ENCODE data around the gene RAPGEF1.

DNA sequence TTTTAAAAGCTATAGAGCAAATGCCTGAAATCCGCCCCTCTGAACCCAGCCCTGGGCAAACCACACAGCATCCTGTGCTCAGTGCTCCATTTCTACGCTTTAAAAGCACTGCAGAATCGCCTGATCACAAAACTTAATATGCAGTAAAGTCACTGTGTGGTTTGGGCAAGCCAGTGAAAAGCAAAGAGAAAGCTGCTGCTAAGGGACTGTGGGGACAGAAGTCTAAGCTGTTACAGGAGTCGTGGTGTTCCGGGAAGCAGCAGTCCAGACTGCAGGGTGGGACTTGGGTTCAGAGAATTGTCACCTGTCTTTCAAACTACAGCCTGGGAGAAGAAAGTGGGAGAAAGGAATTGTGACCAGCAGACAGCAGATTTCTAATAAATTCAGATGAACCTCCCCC is 8.2 kb downstream of the RAPGEF1 start:
- no peak for TF ChIP-seq CTCF (CRISPR knock-in tag; IDR thresholded peaks at IDR 0.05)
- TF ChIP-seq ZFX (CRISPR knock-in tag; IDR thresholded peaks at IDR 0.05; ENCODE audit: low read depth) = no peak
- TF ChIP-seq ZNF501 (CRISPR knock-in tag; IDR thresholded peaks at IDR 0.05) = 0 out of 2 replicates have a peak, but pooled peaks have one; percentile 41
- TF ChIP-seq, protein P1, sequence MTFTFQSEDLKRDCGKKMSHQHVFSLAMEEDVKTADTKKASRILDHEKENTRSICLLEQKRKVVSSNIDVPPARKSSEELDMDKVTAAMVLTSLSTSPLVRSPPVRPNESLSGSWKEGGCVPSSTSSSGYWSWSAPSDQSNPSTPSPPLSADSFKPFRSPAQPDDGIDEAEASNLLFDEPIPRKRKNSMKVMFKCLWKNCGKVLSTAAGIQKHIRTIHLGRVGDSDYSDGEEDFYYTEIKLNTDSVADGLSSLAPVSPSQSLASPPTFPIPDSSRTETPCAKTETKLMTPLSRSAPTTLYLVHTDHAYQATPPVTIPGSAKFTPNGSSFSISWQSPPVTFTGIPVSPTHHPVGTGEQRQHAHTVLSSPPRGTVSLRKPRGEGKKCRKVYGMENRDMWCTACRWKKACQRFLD (CRISPR knock-in tag; IDR thresholded peaks at IDR 0.05; ENCODE audit: borderline replicate concordance) = no peak
- TF ChIP-seq, protein P2, sequence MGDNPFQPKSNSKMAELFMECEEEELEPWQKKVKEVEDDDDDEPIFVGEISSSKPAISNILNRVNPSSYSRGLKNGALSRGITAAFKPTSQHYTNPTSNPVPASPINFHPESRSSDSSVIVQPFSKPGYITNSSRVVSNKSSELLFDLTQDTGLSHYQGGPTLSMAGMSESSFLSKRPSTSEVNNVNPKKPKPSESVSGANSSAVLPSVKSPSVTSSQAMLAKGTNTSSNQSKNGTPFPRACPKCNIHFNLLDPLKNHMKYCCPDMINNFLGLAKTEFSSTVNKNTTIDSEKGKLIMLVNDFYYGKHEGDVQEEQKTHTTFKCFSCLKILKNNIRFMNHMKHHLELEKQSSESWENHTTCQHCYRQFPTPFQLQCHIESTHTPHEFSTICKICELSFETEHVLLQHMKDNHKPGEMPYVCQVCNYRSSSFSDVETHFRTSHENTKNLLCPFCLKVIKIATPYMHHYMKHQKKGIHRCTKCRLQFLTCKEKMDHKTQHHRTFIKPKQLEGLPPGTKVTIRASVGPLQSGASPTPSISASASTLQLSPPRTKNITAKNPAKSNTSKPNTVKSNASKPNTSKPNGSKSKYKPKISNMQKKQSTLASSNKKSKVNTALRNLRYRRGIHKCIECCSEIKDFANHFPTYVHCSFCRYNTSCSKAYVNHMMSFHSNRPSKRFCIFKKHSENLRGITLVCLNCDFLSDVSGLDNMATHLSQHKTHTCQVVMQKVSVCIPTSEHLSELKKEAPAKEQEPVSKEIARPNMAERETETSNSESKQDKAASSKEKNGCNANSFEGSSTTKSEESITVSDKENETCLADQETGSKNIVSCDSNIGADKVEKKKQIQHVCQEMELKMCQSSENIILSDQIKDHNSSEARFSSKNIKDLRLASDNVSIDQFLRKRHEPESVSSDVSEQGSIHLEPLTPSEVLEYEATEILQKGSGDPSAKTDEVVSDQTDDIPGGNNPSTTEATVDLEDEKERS (CRISPR knock-in tag; IDR thresholded peaks at IDR 0.05) = no peak
- no peak for TF ChIP-seq EZH2 (conservative IDR thresholded peaks at IDR 0.05; ENCODE audit: low read depth, low read length)
